ENCODE data around the gene MOSMO.
A peak's percentile ranks its signal among the peaks of the same experiment; 100 is the strongest.

Gene MOSMO

GRCh38 chr16:22052980-22053379 lies 45.1 kb downstream of the MOSMO start:
- no peak for DNase-seq

- DNase-seq = no peak
Observed at GRCh38 chr16:22053921-22054341, 46.0 kb downstream of the MOSMO start.

- no peak for DNase-seq
Observed at GRCh38 chr16:22054847-22055590, 47.1 kb downstream of the MOSMO start.

GRCh38 chr16:22055881-22056280 lies 48.0 kb downstream of the MOSMO start:
- no peak for DNase-seq

GRCh38 chr16:22063888-22064467 lies 56.1 kb downstream of the MOSMO start:
- DNase-seq = no peak

GRCh38 chr16:22065252-22065651 lies 57.3 kb downstream of the MOSMO start:
- DNase-seq = no peak

GRCh38 chr16:22070361-22071330 lies 62.7 kb downstream of the MOSMO start:
- no peak for DNase-seq

GRCh38 chr16:22071331-22071910 lies 63.5 kb downstream of the MOSMO start:
- no peak for DNase-seq

- no peak for DNase-seq
Observed at GRCh38 chr16:22073350-22073749, 65.4 kb downstream of the MOSMO start.

GRCh38 chr16:22075043-22075757 lies 67.3 kb downstream of the MOSMO start:
- no peak for DNase-seq

- no peak for DNase-seq
Observed at GRCh38 chr16:22075776-22076175, 67.9 kb downstream of the MOSMO start.

GRCh38 chr16:22077700-22078313 lies 69.9 kb downstream of the MOSMO start:
- peak; percentile 2 for DNase-seq

GRCh38 chr16:22078656-22079055 lies 70.7 kb downstream of the MOSMO start:
- no peak for DNase-seq

GRCh38 chr16:22081050-22081449 lies 73.1 kb downstream of the MOSMO start:
- no peak for DNase-seq

GRCh38 chr16:22086440-22086839 lies 78.5 kb downstream of the MOSMO start:
- DNase-seq = no peak

GRCh38 chr16:22088642-22089041 lies 80.7 kb downstream of the MOSMO start:
- DNase-seq = no peak

GRCh38 chr16:22089910-22090309 lies 82.0 kb downstream of the MOSMO start:
- DNase-seq = no peak

GRCh38 chr16:22091721-22092120 lies 83.8 kb downstream of the MOSMO start:
- no peak for DNase-seq

- no peak for DNase-seq
Observed at GRCh38 chr16:22092143-22092933, 84.4 kb downstream of the MOSMO start, which contains the start of gene VWA3A. Gene VWA3A, plus strand, starts transcription at chr16:22092541. Its CDS starts 97 bp downstream, at chr16:22092638.

- DNase-seq = no peak
Observed at GRCh38 chr16:22093331-22093730, 85.4 kb downstream of the MOSMO start.

- DNase-seq = no peak
Observed at GRCh38 chr16:22093996-22094395, 86.1 kb downstream of the MOSMO start.
